UCSD-AML1 (cell line): ENCODE data around the gene MKNK1.
"Not testable (repeated sequence)": the region's sequence is repeated elsewhere in the genome, so short reads cannot be mapped to it uniquely, and the experiment has no call there.

Source experiments
- DNase-seq: peaks from one replicate; lab custom pipeline; 2025; ENCODE audit not compliant: unreplicated experiment; lab: John Stamatoyannopoulos, UW

MKNK1 gene

GRCh38 chr1:46603858-46604549 is at the start of gene MKNK1:
Gene MKNK1 (minus strand): TSS chr1:46604268. CDS start chr1:46583327, 20,941 bp downstream.
- DNase-seq, result peak; percentile 98

- no peak for DNase-seq
These were observed 49.4 kb upstream of the MKNK1 start for GRCh38 chr1:46653405-46653958.

- no peak for DNase-seq
These were observed 48.4 kb upstream of the MKNK1 start for GRCh38 chr1:46652321-46653100.

- DNase-seq, result not testable (repeated sequence)
These were observed 47.1 kb upstream of the MKNK1 start for GRCh38 chr1:46651152-46651551.

- no peak for DNase-seq
These were observed 46.4 kb upstream of the MKNK1 start for GRCh38 chr1:46650491-46650890.

GRCh38 chr1:46649764-46650163 is 45.7 kb upstream of the MKNK1 start:
- DNase-seq, result no peak

- no peak for DNase-seq
These were observed 43.5 kb upstream of the MKNK1 start for GRCh38 chr1:46647611-46648010.

- no peak for DNase-seq
These were observed 42.8 kb upstream of the MKNK1 start for GRCh38 chr1:46646844-46647243.

GRCh38 chr1:46646331-46646730 is 42.3 kb upstream of the MKNK1 start:
- DNase-seq, result no peak

- DNase-seq, result no peak
These were observed 41.7 kb upstream of the MKNK1 start for GRCh38 chr1:46645815-46646214.

- no peak for DNase-seq
These were observed 39.3 kb upstream of the MKNK1 start for GRCh38 chr1:46643368-46643775.

- DNase-seq, result no peak
These were observed 38.1 kb upstream of the MKNK1 start for GRCh38 chr1:46642115-46642680.

- DNase-seq, result no peak
These were observed 35.5 kb upstream of the MKNK1 start for GRCh38 chr1:46639547-46639946.

GRCh38 chr1:46638921-46639320 is 34.9 kb upstream of the MKNK1 start:
- DNase-seq, result no peak

GRCh38 chr1:46637444-46638083 is 33.5 kb upstream of the MKNK1 start:
- no peak for DNase-seq

GRCh38 chr1:46635205-46635604 is 31.1 kb upstream of the MKNK1 start:
- DNase-seq, result no peak

GRCh38 chr1:46630719-46631118 is 26.7 kb upstream of the MKNK1 start:
- no peak for DNase-seq

- DNase-seq, result no peak
These were observed 19.9 kb upstream of the MKNK1 start for GRCh38 chr1:46623743-46624644.

- DNase-seq, result peak; percentile 37
These were observed 18.3 kb upstream of the MKNK1 start for GRCh38 chr1:46622344-46622743.

GRCh38 chr1:46621930-46622329 is 17.9 kb upstream of the MKNK1 start:
- no peak for DNase-seq
